ENCODE data around the gene C17orf107. TPM values are rescaled to one million over a fixed set of nuclear protein-coding genes. Genes with fewer than 3 reads are reported as not detected.

Gene C17orf107
- total and polyA plus RNA-seq, 2 of the 13 experiments (the other 11 are each of a cell fraction or from before 2014, with no cell fraction given), result 0.20 to 0.59 TPM

- TF ChIP-seq EP300 (IDR thresholded peaks at IDR 0.05; ENCODE audit: low read depth in 2 of 2, low read length in 2 of 2) (no peak), EP300 (CRISPR knock-in tag; IDR thresholded peaks at IDR 0.05; ENCODE audit: borderline replicate concordance) (no peak), U2AF2 (IDR thresholded peaks at IDR 0.05; ENCODE audit: low read depth, low read length) (no peak), ZFP41 (CRISPR knock-in tag; IDR thresholded peaks at IDR 0.05; ENCODE audit: borderline replicate concordance) (no peak), NBN (conservative IDR thresholded peaks at IDR 0.05) (no peak), ZFYVE20 (CRISPR knock-in tag; IDR thresholded peaks at IDR 0.05; ENCODE audit: borderline replicate concordance, low read depth) (no peak), MAFG (CRISPR knock-in tag; IDR thresholded peaks at IDR 0.05) (no peak), PATZ1 (CRISPR knock-in tag; IDR thresholded peaks at IDR 0.05) (peak; percentile 31; the same call in 1 of the 2 replicates), YEATS4 (CRISPR knock-in tag; IDR thresholded peaks at IDR 0.05; ENCODE audit: borderline replicate concordance) (peak; percentile 77; the same call in 1 of the 2 replicates), ZNF703 (CRISPR knock-in tag; IDR thresholded peaks at IDR 0.05; ENCODE audit: borderline replicate concordance) (no peak), ZNF180 (CRISPR knock-in tag; IDR thresholded peaks at IDR 0.05; ENCODE audit: borderline replicate concordance, low read depth) (no peak), ZSCAN5A (CRISPR knock-in tag; IDR thresholded peaks at IDR 0.05; ENCODE audit: borderline replicate concordance) (no peak), AHDC1 (CRISPR knock-in tag; IDR thresholded peaks at IDR 0.05; ENCODE audit: borderline replicate concordance) (no peak), KDM4B (CRISPR knock-in tag; IDR thresholded peaks at IDR 0.05) (no peak), FOXJ3 (CRISPR knock-in tag; IDR thresholded peaks at IDR 0.05; ENCODE audit: borderline replicate concordance) (no peak), KLF6 (CRISPR knock-in tag; IDR thresholded peaks at IDR 0.05) (no peak)
- TF ChIP-seq, protein P1, sequence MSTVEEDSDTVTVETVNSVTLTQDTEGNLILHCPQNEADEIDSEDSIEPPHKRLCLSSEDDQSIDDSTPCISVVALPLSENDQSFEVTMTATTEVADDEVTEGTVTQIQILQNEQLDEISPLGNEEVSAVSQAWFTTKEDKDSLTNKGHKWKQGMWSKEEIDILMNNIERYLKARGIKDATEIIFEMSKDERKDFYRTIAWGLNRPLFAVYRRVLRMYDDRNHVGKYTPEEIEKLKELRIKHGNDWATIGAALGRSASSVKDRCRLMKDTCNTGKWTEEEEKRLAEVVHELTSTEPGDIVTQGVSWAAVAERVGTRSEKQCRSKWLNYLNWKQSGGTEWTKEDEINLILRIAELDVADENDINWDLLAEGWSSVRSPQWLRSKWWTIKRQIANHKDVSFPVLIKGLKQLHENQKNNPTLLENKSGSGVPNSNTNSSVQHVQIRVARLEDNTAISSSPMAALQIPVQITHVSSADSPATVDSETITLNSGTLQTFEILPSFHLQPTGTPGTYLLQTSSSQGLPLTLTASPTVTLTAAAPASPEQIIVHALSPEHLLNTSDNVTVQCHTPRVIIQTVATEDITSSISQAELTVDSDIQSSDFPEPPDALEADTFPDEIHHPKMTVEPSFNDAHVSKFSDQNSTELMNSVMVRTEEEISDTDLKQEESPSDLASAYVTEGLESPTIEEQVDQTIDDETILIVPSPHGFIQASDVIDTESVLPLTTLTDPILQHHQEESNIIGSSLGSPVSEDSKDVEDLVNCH (CRISPR knock-in tag; IDR thresholded peaks at IDR 0.05), result no peak
Observed at GRCh38 chr17:4939796-4940554, 40.6 kb downstream of the C17orf107 start, which contains the start of the genes RNF167 and SLC25A11 (continued).

Data from HepG2 (cell line).